HG02763 (cell line): Measurements from ENCODE around the gene MYO9A.
"Not testable (repeated sequence)": the region's sequence is repeated elsewhere in the genome, so short reads cannot be mapped to it uniquely, and the experiment has no call there.

ENCODE experiments used
- ATAC-seq: cut with Tn5 transposase; IDR thresholded peaks from one replicate; pipeline ENCODE4 v1.9.1; 2021; ENCODE audit warnings: mild to moderate bottlenecking, moderate library complexity; ENCODE audit not compliant: unreplicated experiment

MYO9A gene

GRCh38 chr15:72044956-72045355 lies 73.0 kb downstream of the MYO9A start:
- no peak for ATAC-seq

GRCh38 chr15:72042865-72043264 lies 75.1 kb downstream of the MYO9A start:
- ATAC-seq, result no peak

- no peak for ATAC-seq
These were observed 75.9 kb downstream of the MYO9A start for GRCh38 chr15:72042054-72042453.

- no peak for ATAC-seq
These were observed 80.6 kb downstream of the MYO9A start for GRCh38 chr15:72037321-72037720.

- ATAC-seq, result no peak
These were observed 82.9 kb downstream of the MYO9A start for GRCh38 chr15:72034859-72035650.

- ATAC-seq, result no peak
These were observed 83.6 kb downstream of the MYO9A start for GRCh38 chr15:72034351-72034750.

- ATAC-seq, result no peak
These were observed 84.2 kb downstream of the MYO9A start for GRCh38 chr15:72033711-72034110.

GRCh38 chr15:72033285-72033684 lies 84.7 kb downstream of the MYO9A start:
- ATAC-seq, result no peak

GRCh38 chr15:72021604-72022003 lies 96.3 kb downstream of the MYO9A start:
- no peak for ATAC-seq

GRCh38 chr15:72020799-72021198 lies 97.2 kb downstream of the MYO9A start:
- ATAC-seq, result no peak

GRCh38 chr15:72014555-72014954 lies 103.4 kb downstream of the MYO9A start:
- not testable (repeated sequence) for ATAC-seq

- ATAC-seq, result no peak
These were observed 104.2 kb downstream of the MYO9A start for GRCh38 chr15:72013703-72014102.

- ATAC-seq, result no peak
These were observed 106.5 kb downstream of the MYO9A start for GRCh38 chr15:72011302-72011942.

- no peak for ATAC-seq
These were observed 108.7 kb downstream of the MYO9A start for GRCh38 chr15:72009222-72009621.

- ATAC-seq, result no peak
These were observed 111.6 kb downstream of the MYO9A start for GRCh38 chr15:72006382-72006781.

- no peak for ATAC-seq
These were observed 112.5 kb downstream of the MYO9A start for GRCh38 chr15:72005483-72005882.

- no peak for ATAC-seq
These were observed 118.1 kb downstream of the MYO9A start for GRCh38 chr15:71999807-72000206.

GRCh38 chr15:71998717-71999116 lies 119.2 kb downstream of the MYO9A start:
- not testable (repeated sequence) for ATAC-seq

- ATAC-seq, result no peak
These were observed 120.3 kb downstream of the MYO9A start for GRCh38 chr15:71997691-71998090.

GRCh38 chr15:71975816-71976150 lies 142.2 kb downstream of the MYO9A start:
- ATAC-seq, result no peak

- ATAC-seq, result no peak
These were observed 143.7 kb downstream of the MYO9A start for GRCh38 chr15:71974211-71974610.

GRCh38 chr15:71973366-71973765 lies 144.6 kb downstream of the MYO9A start:
- no peak for ATAC-seq

- ATAC-seq, result no peak
These were observed 146.0 kb downstream of the MYO9A start for GRCh38 chr15:71971905-71972304.
